ENCODE measurements around the gene SLC4A1. TPM values are rescaled to one million over a fixed set of nuclear protein-coding genes. Genes with fewer than 3 reads are reported as not detected.

SLC4A1 gene
- total and polyA plus RNA-seq, 8 donors, result 8.3 TPM; not detected in 7

DNA sequence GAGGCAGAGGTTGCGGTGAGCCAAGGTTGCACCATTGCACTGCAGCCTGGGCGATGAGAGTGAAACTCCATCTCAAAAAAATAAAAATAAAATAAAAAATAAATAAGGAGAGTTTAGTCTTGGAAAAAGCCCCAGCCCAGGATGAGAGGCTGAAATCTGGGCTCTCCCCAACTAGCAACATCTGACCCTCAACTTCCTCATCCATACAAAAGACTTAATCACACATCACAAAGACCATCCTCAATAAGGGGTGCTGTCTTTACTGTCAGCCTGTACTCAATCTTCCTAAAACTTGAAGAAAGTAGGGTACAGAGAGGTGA lies 11.4 kb upstream of the SLC4A1 start:
- WGBS, 5 donors, result 69 to 91% (median 89%) methylated on average over 2 of the region's 2 CpGs
- no peak for TF ChIP-seq EP300 (IDR thresholded peaks at IDR 0.05)
- TF ChIP-seq, protein P1, sequence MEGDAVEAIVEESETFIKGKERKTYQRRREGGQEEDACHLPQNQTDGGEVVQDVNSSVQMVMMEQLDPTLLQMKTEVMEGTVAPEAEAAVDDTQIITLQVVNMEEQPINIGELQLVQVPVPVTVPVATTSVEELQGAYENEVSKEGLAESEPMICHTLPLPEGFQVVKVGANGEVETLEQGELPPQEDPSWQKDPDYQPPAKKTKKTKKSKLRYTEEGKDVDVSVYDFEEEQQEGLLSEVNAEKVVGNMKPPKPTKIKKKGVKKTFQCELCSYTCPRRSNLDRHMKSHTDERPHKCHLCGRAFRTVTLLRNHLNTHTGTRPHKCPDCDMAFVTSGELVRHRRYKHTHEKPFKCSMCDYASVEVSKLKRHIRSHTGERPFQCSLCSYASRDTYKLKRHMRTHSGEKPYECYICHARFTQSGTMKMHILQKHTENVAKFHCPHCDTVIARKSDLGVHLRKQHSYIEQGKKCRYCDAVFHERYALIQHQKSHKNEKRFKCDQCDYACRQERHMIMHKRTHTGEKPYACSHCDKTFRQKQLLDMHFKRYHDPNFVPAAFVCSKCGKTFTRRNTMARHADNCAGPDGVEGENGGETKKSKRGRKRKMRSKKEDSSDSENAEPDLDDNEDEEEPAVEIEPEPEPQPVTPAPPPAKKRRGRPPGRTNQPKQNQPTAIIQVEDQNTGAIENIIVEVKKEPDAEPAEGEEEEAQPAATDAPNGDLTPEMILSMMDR (IDR thresholded peaks at IDR 0.05), result no peak
- no peak for TF ChIP-seq POLR2AphosphoS5 (IDR thresholded peaks at IDR 0.05)
- TF ChIP-seq POLR2A (IDR thresholded peaks at IDR 0.05), result no peak
- Histone ChIP-seq H3K27ac (peak overlapping the region in 4 of 5 donors; percentile 54 to 69 (median 58)), H3K36me3 (no peaks in the 10 kb centered on the region), H3K4me3 (no peak overlapping the region), H3K9me3 (no peaks in the 10 kb centered on the region), H3K27me3 (no peaks in the 10 kb centered on the region), H3K4me1 (peaks cover 6 to 16% (median 13%) of the 10 kb centered on the region in 4 donors)
- intact Hi-C loops (cut with DNase I; ENCODE audit: low total_unique reads), result no loop called here
- DNase-seq, result no peak

DNA sequence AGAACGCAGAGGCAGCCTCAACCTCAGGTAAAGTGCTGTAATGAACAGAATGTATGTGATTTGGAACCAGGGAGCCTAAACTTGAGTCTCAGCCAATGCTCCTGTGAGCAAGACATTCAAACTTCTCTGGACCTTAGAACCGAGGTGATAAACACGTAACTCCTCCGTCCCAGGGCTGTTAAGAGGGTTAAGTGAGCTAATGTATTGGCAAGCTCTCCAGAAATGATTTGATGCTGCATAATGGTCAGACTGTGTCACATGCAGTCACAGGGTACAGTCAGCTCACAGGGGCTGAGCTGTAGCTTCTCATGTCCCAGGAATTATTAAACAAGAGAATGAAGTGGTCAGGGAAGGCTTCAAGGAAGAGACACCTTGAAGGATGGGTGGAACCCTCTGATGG lies 10.0 kb upstream of the SLC4A1 start:
- DNase-seq, result no peak
- no peak overlapping the region for H3K27ac ChIP-seq
- peaks cover 6 to 16% (median 13%) of the 10 kb centered on the region in 4 donors for H3K4me1 ChIP-seq
- intact Hi-C loops (cut with DNase I; ENCODE audit: low total_unique reads), result no loop called here
- no peaks in the 10 kb centered on the region for H3K9me3 ChIP-seq
- H3K36me3 ChIP-seq, result no peaks in the 10 kb centered on the region
- peaks cover 0 to 2% (median 0%) of the 10 kb centered on the region in 3 donors for H3K27me3 ChIP-seq
- 79 to 84% (median 81%) methylated on average over 4 of the region's 4 CpGs for WGBS, 5 donors
- no peak for TF ChIP-seq EP300 (IDR thresholded peaks at IDR 0.05)
- no peak for TF ChIP-seq POLR2AphosphoS5 (IDR thresholded peaks at IDR 0.05)
- TF ChIP-seq POLR2A (IDR thresholded peaks at IDR 0.05), result no peak
- TF ChIP-seq, protein P1 (IDR thresholded peaks at IDR 0.05), result no peak
- H3K4me3 ChIP-seq, result no peak overlapping the region

DNA sequence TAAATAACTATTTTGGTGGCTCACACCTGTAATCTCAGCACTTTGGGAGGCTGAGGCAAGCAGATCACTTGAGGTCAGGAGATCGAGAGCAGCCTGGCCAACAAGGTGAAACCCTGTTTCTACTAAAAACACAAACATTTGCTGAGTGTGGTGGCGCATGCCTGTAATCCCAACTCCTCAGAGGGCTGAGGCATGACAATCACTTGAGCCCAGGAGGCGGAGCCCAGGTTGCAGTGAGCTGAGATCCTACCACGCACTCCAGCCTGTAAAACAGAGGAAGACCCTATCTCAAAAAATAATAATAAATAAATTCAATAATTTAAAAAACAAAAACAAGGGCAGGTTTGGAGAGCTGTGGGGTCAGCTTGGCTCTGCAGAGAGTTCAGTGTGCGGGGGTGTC lies 5.7 kb upstream of the SLC4A1 start:
- TF ChIP-seq EP300 (IDR thresholded peaks at IDR 0.05) (no peak), POLR2A (IDR thresholded peaks at IDR 0.05) (no peak)
- Histone ChIP-seq H3K4me3 (no peak overlapping the region), H3K9me3 (no peaks in the 10 kb centered on the region), H3K27me3 (peaks cover 0 to 18% (median 0%) of the 10 kb centered on the region in 3 donors), H3K27ac (no peak overlapping the region), H3K4me1 (peaks cover 0 to 12% (median 0%) of the 10 kb centered on the region in 4 donors), H3K36me3 (no peaks in the 10 kb centered on the region)
- DNase-seq, result no peak
- intact Hi-C loops (cut with DNase I; ENCODE audit: low total_unique reads), result no loop called here
- 79 to 85% (median 81%) methylated on average over 5 of the region's 5 CpGs for WGBS, 5 donors

DNA sequence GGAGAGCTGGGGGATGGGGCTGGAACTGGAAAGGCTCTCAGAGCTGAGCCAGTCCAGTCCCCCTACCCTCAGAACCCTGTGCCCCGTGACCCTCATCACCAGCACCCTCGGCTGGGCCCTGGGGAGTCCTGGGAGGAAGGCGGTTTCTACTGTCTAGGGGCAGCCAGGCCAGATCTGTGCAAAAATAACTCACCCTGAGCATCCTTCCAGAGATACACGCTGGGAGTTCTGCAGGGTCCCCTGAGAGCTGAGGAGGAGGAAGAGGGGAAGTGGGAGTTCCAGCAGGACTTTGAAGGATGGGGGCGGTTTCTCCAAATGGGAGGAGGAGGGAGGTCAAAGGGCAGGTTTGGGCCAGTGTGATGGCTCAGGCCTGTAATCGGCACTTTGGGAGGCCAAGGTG lies 5.0 kb upstream of the SLC4A1 start:
- DNase-seq, result no peak
- H3K36me3 ChIP-seq, result no peaks in the 10 kb centered on the region
- peaks cover 0 to 18% (median 0%) of the 10 kb centered on the region in 3 donors for H3K27me3 ChIP-seq
- 72 to 90% (median 78%) methylated on average over 4 to 6 of the region's 6 CpGs for WGBS, 5 donors
- no peaks in the 10 kb centered on the region for H3K9me3 ChIP-seq
- intact Hi-C loops (cut with DNase I; ENCODE audit: low total_unique reads), result no loop called here
- TF ChIP-seq POLR2A (IDR thresholded peaks at IDR 0.05), result no peak
- TF ChIP-seq, protein P1 (IDR thresholded peaks at IDR 0.05), result no peak
- TF ChIP-seq EP300 (IDR thresholded peaks at IDR 0.05), result no peak
- no peak for TF ChIP-seq POLR2AphosphoS5 (IDR thresholded peaks at IDR 0.05)
- H3K4me3 ChIP-seq, result no peak overlapping the region
- H3K4me1 ChIP-seq, result peaks cover 0 to 12% (median 0%) of the 10 kb centered on the region in 4 donors
- no peak overlapping the region for H3K27ac ChIP-seq

DNA sequence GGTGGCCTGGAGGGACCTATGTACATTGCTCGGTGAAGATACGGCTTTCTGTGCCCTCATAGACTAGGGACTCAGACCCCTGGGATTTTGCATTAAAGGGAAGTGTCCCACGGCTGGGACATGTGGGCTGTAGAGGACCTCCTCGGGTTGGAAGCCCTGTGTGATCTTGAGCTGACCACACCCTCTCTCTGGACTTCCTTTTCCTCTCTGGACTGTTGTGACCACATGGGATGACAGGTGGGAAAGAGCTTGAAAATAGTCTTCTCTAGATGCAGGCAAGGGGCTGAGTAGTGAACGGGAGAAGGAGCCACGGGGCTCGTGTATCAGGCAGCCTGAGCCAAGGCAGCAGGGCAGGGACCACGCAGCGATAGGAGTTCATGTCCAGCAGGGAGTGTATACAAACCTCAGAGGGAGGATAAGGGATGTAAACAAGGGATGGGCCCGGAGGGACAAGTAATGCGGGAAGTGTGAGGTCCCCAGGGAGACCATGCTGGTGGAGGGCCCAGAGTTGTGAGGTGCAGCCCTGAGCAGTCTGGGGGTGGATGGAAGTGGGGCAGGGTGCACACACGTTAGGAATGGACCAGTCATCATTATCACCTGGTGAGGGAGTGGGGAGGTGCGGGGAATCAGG lies 4.5 kb upstream of the SLC4A1 start:
- peaks cover 0 to 12% (median 0%) of the 10 kb centered on the region in 4 donors for H3K4me1 ChIP-seq
- DNase-seq, result no peak
- H3K4me3 ChIP-seq, result no peak overlapping the region
- intact Hi-C loops (cut with DNase I; ENCODE audit: low total_unique reads), result no loop called here
- no peak overlapping the region for H3K27ac ChIP-seq
- no peaks in the 10 kb centered on the region for H3K36me3 ChIP-seq
- TF ChIP-seq EP300 (IDR thresholded peaks at IDR 0.05) (no peak), POLR2AphosphoS5 (IDR thresholded peaks at IDR 0.05) (no peak), POLR2A (IDR thresholded peaks at IDR 0.05) (no peak)
- TF ChIP-seq, protein P1 (IDR thresholded peaks at IDR 0.05), result no peak
- H3K27me3 ChIP-seq, result peaks cover 0 to 18% (median 0%) of the 10 kb centered on the region in 3 donors
- 25 to 50% (median 29%) methylated on average over 12 to 13 of the region's 13 CpGs for WGBS, 5 donors
- H3K9me3 ChIP-seq, result no peaks in the 10 kb centered on the region
